HG03135 (cell line): ENCODE results near the gene ASTN2.

ENCODE experiments used
- ATAC-seq: cut with Tn5 transposase; IDR thresholded peaks from one replicate; pipeline ENCODE4 v1.9.1; 2021; ENCODE audit warnings: mild to moderate bottlenecking, moderate library complexity; ENCODE audit not compliant: unreplicated experiment

Gene ASTN2

DNA sequence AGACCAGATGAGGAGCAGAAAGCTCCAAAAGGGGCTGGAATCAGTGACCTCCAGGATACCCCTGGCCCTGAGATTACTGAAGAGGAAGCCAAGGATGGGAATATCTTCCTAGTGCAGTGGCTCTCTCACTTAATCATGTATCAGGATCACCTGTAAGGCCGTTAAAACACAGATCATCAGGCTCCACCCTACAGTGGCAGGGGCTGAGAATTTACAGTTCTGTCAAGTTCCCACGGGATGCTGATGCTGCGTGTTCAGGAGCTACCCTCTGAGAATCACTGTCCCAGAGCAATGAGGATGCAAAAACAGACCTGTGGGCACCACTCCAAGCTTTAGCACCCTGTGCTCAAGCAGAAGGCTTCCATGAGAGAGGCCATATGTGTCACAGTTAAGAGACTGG, 291.9 kb downstream of the ASTN2 start:
- no peak for ATAC-seq

DNA sequence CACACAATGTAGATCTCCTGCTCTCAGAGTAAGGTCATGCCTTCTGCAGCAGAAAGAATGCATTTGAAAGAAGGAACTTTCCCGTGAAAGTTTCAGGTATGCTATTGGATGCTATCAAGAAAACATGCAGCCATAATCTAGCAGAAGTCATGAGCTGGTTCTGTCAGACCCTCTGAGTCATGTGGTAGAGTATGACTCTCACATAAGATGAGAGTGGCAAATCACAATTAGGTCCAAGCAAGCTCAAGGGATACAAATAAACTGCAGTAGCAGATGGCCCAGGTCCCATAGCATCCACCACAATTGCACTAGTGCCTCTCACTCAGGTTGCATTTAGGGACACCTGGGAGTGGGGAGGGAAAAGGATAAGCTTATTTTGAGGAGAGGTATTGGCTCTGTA, 292.8 kb downstream of the ASTN2 start:
- ATAC-seq = no peak

DNA sequence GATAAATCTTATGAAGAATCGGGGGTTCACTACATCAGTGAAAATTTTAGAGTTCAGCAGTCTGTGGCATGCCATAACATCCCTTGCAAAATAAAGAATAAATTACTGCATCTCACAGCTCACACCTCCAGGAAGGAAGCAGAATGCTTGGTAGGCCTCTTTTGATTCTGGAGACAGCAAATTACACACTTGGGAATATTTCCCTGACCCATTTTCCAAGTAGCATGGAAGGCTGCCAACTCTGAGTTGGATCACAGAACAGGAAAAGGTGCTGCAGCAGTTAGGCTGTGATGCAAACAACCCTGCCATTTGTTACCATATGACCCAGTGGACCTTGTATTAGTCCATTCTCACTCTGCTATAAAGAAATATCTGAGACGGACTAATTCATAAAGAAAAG, 293.5 kb downstream of the ASTN2 start:
- no peak for ATAC-seq

GRCh38 chr9:117120061-117120460, 294.8 kb downstream of the ASTN2 start:
- ATAC-seq = no peak

DNA sequence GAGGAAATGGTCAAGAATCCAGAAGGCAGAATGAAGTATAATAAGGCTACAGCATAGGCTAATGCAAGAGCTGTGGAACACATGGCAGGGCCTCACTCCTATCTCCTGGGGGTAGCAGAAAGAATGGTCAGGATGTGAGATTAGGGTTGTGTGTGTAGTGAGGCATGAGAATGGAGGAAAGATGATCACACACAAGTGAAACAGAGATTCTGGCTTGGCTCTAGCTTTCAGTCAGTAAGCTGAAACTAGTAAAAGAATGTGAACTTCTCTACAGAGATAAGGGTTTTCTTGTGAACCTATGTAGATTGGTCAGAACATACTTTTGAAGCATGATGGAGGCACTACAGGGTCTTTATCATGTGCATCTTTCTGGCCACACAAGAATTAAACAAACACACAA, 298.8 kb downstream of the ASTN2 start:
- ATAC-seq = no peak

- ATAC-seq = no peak
Observed at GRCh38 chr9:117114768-117115167, 300.1 kb downstream of the ASTN2 start.

- no peak for ATAC-seq
Observed at GRCh38 chr9:117104716-117105495, 310.0 kb downstream of the ASTN2 start.

- ATAC-seq = no peak
Observed at GRCh38 chr9:117104206-117104605, 310.7 kb downstream of the ASTN2 start.

- ATAC-seq = no peak
Observed at GRCh38 chr9:117103438-117104110, 311.3 kb downstream of the ASTN2 start.

GRCh38 chr9:117101008-117101407, 313.8 kb downstream of the ASTN2 start:
- ATAC-seq = no peak

DNA sequence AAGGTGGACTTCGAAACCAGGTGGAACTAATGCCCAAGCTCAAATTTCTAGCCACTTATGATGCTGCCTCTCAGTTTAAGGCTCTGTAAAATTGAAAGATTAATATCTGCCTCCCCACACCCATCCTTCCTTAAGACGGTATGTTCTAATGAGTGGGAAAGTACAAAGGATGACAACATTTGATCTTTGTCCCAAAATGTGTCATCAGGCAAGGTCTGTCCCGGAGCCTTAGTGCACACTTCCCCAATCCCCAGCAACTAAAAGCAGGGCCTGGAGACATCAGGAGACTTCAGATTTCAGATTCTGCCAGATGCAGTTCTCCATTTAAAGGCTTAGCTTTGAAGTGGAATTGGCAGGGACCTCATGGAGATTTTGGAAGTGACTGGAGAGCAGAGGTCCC, 316.5 kb downstream of the ASTN2 start:
- no peak for ATAC-seq

DNA sequence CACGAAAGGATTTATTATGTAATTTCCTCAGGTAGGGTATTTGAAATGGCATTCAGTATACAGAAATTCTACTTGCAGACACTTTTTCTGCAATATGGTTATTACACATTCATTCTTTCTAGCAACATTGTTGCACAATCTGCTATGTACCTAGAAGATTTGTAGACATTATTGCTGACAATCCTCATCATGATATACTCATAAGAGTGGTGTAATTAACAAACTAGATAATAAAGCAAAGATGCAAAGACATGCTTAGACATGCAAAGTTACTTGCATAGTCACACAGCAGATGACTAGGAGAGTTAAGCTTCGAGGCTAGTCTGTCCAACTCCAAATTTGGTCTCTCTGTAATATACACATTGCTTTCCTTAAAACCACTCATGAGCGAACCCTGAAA, 317.1 kb downstream of the ASTN2 start:
- ATAC-seq = no peak

DNA sequence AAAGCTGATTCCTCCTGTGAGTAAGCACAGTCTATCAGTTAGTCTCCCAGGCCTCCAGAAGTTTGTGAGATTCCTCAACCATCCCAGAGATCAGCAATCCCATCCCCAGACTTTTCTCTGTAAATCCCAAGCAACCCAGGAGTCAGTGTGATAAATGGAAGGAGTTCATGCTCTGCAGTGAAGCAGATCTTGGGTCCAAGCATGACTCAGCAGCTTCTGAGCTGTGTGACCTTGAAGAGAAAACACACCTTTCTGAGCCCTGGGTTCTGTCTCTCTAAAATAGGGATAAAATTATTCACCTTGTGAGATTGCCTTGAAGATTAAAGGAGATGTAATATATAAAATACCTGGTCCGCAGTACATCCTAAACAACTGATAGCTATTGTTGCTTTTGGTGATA, 318.7 kb downstream of the ASTN2 start:
- no peak for ATAC-seq

DNA sequence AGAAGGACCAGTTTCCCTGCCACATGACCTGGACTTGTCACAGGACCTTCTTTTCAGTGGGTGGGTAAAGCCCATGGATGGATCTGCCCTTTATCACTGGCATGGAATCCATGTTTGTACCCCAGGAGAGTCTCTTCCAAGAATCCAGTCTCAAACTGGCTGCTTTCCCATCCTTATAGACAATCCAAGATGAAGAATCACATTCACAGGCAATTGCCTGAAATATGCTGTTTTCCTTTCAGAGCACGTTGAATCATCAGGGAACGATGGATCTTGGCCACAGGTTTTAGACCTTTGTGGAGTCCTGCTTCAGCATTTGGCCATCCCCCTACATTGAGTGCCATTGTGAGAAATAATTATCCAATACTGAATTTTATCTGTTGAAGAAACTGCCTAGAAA, 319.8 kb downstream of the ASTN2 start:
- no peak for ATAC-seq

DNA sequence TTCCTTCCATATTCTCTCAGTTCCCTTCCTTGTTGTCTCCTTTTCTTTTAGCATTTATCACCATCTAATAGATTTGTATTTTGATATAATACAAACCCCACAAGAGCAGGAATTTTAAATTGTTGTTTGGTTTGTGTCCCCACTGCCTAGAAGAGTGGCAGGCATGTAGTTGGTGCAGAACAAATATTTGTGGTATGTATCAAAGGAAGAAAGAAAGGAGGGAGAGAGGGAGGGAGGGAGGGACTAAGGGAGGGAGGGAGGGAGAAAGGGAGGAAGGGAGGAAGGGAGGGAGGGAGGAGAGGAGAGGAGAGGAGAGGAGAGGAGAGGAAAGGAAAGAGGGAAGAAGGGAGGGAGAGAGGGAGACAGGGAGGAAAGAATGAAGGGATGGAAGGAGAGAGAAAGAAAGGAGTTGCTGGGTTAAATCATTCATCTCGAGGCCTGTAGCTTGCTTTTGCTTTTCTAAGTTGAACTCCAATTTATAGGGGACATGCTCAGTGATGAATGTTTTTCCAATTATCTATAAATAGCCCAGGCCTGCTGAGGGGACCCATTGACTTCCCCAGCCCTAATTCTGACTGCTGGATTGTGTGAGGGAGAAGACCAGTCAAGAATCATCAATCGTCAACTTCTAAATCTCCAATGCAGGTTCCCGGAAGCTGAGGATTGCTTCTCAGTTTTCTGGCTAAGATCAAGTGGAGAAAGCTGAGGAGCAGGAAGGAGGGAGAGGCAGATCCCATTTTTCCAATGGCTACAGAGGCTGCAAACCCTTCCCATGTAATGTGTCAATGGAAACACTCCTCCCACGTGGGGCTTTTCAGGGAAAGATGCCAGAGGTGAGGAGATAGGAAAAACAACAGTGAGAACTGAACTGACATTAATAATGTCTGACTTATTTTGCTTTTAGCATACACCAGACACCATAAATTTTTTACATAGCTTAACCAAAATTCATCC, 320.7 kb downstream of the ASTN2 start:
- ATAC-seq = no peak

- ATAC-seq = no peak
Observed at GRCh38 chr9:117092582-117092981, 322.3 kb downstream of the ASTN2 start.

GRCh38 chr9:117091529-117091928, 323.3 kb downstream of the ASTN2 start:
- no peak for ATAC-seq

DNA sequence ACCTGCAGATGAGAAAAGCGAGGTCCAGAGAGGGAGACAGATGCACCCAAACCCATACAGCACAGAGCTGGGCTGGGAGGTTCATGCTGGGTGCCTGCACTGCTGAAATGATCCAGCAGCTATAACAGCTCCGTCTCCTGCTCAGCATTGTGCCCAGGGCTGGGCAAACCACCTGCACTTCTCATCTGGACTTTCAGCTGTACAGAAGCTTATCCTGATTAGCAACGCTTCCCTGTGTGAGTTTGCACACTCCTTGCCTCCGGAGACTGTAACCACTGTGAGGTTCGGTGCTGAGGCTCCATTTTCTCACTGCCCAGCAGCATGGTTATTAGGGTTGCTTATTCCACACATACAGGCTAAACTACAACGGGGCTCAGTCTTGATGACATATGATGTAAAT, 326.1 kb downstream of the ASTN2 start:
- ATAC-seq = no peak

DNA sequence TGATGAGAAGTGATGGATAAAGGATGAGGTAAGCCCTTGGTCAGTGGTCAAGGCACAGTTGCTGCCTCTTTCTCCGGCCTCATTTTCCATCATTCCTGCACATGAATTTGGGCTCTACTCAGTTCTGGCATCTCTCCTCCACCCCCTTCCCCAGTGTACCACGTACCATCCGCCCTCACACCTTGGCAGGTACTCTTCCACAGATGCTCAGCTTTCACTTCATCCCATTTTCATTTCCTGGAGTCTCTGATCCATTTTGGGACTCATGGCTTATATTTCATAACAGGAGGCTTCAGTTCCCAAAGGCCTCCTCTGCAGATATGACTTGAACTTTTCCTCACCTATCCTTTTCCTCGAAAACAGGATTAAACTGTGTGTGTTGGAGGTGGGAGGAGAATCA, 326.7 kb downstream of the ASTN2 start:
- no peak for ATAC-seq

DNA sequence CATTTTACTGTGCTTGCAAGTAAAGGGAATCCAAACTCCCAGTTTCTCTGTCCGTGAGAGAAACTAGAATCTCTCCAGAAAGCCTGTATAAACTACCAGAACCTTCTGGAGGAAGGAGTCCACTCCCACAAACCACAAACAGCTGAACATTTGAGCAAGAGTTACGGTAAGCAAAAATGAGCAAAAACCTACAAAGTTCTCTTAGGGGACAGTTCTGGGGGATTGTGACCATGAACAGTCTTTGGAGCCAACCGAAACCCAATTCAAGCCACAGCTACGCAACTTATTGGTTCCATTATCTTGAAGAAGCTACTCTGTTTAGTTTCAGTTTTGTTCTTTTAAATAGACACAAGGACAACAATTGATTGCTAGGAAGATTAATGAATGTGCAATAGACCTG, 330.6 kb downstream of the ASTN2 start:
- ATAC-seq = no peak

DNA sequence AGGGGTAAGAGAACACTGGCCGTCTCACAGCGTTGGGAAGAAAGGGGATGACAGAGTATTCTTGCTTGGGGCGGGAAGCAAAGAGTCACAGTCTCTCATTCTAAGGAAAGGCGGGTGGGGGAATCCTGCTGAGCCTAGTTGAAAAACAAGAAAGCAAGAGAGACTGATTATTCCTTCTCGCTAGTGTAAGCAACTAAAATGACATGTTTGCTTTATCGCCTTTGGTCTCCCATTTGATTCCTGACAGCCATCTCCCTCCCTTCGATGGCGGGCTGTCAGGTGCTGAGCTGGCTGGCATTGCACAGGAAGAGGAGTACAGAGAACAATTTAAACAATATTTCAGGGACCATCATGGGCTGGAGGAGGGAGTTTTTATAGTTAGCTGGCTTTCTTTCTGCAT, 331.3 kb downstream of the ASTN2 start:
- no peak for ATAC-seq
